LNCaP clone FGC (cell line): ENCODE data around the gene CSF1.

ENCODE experiments used
- DNase-seq: peaks from one replicate; pipeline ENCODE4 v3.0.0-alpha.2; 2011; ENCODE audit warnings: low read depth
- H3K4me3 ChIP-seq: 2 replicates; pipeline ENCODE4 v1.5.1; 2011; ENCODE audit warnings: mild to moderate bottlenecking, low read depth, low read length, control low read depth
- CTCF ChIP-seq: IDR thresholded peaks from 2 replicates; pipeline ENCODE4 v1.5.1; 2012; ENCODE audit warnings: mild to moderate bottlenecking; ENCODE audit not compliant: control insufficient read depth, insufficient read depth; ENCODE audit errors: extremely low read depth

The CSF1 gene

GRCh38 chr1:109873278-109874175, 37.1 kb upstream of the CSF1 start:
- DNase-seq, result no peak
- H3K4me3 ChIP-seq, result no peak overlapping the region
- no peak for TF ChIP-seq CTCF

- DNase-seq, result no peak
Measured at GRCh38 chr1:109874445-109874844, 36.2 kb upstream of the CSF1 start.

GRCh38 chr1:109875874-109876273, 34.8 kb upstream of the CSF1 start:
- TF ChIP-seq CTCF, result no peak
- no peak overlapping the region for H3K4me3 ChIP-seq
- no peak for DNase-seq

More at GRCh38 chr1:109874445-109874844, 36.2 kb upstream of the CSF1 start:
- TF ChIP-seq CTCF, result no peak
- H3K4me3 ChIP-seq, result no peak overlapping the region

GRCh38 chr1:109876617-109877316, 33.9 kb upstream of the CSF1 start:
- peak; percentile 39 for DNase-seq
- no peak overlapping the region for H3K4me3 ChIP-seq
- TF ChIP-seq CTCF, result no peak

- TF ChIP-seq CTCF, result no peak
- no peak overlapping the region for H3K4me3 ChIP-seq
- DNase-seq, result no peak
Measured at GRCh38 chr1:109877317-109877771, 33.3 kb upstream of the CSF1 start.

- no peak overlapping the region for H3K4me3 ChIP-seq
- no peak for TF ChIP-seq CTCF
- DNase-seq, result no peak
Measured at GRCh38 chr1:109877776-109878175, 32.9 kb upstream of the CSF1 start.
